GM12878 (cell line): ENCODE data around the gene NAV3. TPM values are rescaled to one million over a fixed set of nuclear protein-coding genes. Genes with fewer than 3 reads are reported as not detected.
A peak's percentile ranks its signal among the peaks of the same experiment; 100 is the strongest.

Experiments
- ATAC-seq: fragments of 200-7000 bp; cut with Tn5 transposase; 3 replicates; pipeline ENCODE4 v1.9.1; 2020; ENCODE audit warnings: mild to moderate bottlenecking, moderate library complexity
- BruUV-seq: library from RNA; stranded (reverse); fragments of 400-500 nt; replicated peaks from 2 replicates; lab custom pipeline; 2021; lab: Mats Ljungman, UMichigan
- CTCF ChIA-PET: fragments of 300-600 bp; sonication (Branson Sonifier 250); formaldehyde crosslinking; extraction: SDS; loops from one replicate; lab custom pipeline; 2021; ENCODE audit warnings: inconsistent platforms; lab: Yijun Ruan, JAX
- POLR2A ChIA-PET: fragments of 350-600 bp; formaldehyde crosslinking; extraction: SDS; loops from one replicate; lab custom pipeline; 2021; ENCODE audit warnings: inconsistent platforms; lab: Charles Lee
- RAD21 ChIA-PET: fragments of 300-600 bp; sonication (Branson Sonifier 250); formaldehyde crosslinking; loops from one replicate; lab custom pipeline; 2023; ENCODE audit warnings: antibody characterized with exemption; ENCODE audit not compliant: unreplicated experiment; lab: Charles Lee
- SMC1A ChIA-PET: fragments of 300-600 bp; sonication (Branson Sonifier 250); formaldehyde crosslinking; loops from one replicate; lab custom pipeline; 2023; ENCODE audit not compliant: unreplicated experiment, uncharacterized antibody; lab: Charles Lee
- DNase-seq: peaks from one replicate; pipeline ENCODE4 v3.0.0-alpha.2; 2011; ENCODE audit warnings: low read depth, low spot score
- FAIRE-seq: peaks from 3 replicates; lab custom pipeline; 2011; peaks lifted over from hg19 to GRCh38; lab: Jason Lieb, UNC
- H2AFZ ChIP-seq: 2 replicates; pipeline ENCODE4 v1.6.0; 2011; ENCODE audit warnings: low read depth, low read length, control low read depth; ENCODE audit not compliant: control insufficient read depth
- H3K27ac ChIP-seq: 2 replicates; pipeline ENCODE4 v1.5.1; 2011; ENCODE audit warnings: control low read depth; ENCODE audit not compliant: control insufficient read depth, insufficient read depth
- H3K27me3 ChIP-seq, 2 experiments: replicated peaks in 1 of 2; 2 replicates each; pipeline versions ENCODE4 v1.6.0 to v1.6.1; 2011; ENCODE audit warnings: low read length in 1 of 2; ENCODE audit not compliant: control insufficient read depth in 2 of 2, insufficient read depth in 2 of 2
- H3K36me3 ChIP-seq, 2 experiments: 2 replicates each; pipeline ENCODE4 v1.5.1; 2011; ENCODE audit warnings: low read length in 1 of 2; ENCODE audit not compliant: control insufficient read depth in 2 of 2, insufficient read depth in 2 of 2
- H3K4me1 ChIP-seq: 2 replicates; pipeline ENCODE4 v1.6.1; 2011; ENCODE audit warnings: mild to moderate bottlenecking, low read length, moderate library complexity, mixed read lengths; ENCODE audit not compliant: control insufficient read depth, insufficient read depth
- H3K4me2 ChIP-seq: 2 replicates; pipeline ENCODE4 v1.6.0; 2011; ENCODE audit warnings: control low read depth; ENCODE audit not compliant: control insufficient read depth, insufficient read depth
- H3K4me3 ChIP-seq: fragments of 200-600 bp; sonication (generic); 2 replicates; pipeline ENCODE4 v1.5.1; 2016
- H3K79me2 ChIP-seq: 2 replicates; pipeline ENCODE4 v1.6.0; 2011; ENCODE audit warnings: low read length; ENCODE audit not compliant: control insufficient read depth, insufficient read depth
- H3K9ac ChIP-seq: 2 replicates; pipeline ENCODE4 v1.8.0; 2011; ENCODE audit warnings: low read length, control low read depth, mixed read lengths; ENCODE audit not compliant: control insufficient read depth, insufficient read depth
- H3K9me3 ChIP-seq: replicated peaks from 3 replicates; pipeline ENCODE4 v1.5.1; 2011; ENCODE audit warnings: mild to moderate bottlenecking, low read length; ENCODE audit not compliant: control insufficient read depth, insufficient read depth
- H4K20me1 ChIP-seq: 2 replicates; pipeline ENCODE4 v1.6.0; 2011; ENCODE audit not compliant: control insufficient read depth, insufficient read depth
- CREB1 ChIP-seq: IDR thresholded peaks from 2 replicates; pipeline ENCODE4 v1.6.1; 2012; ENCODE audit warnings: low read depth, mild to moderate bottlenecking, inconsistent platforms
- HDAC2 ChIP-seq: fragments of 200-600 bp; sonication (generic); IDR thresholded peaks from 2 replicates; pipeline ENCODE4 v1.6.1; 2017
- MTA2 ChIP-seq: fragments of 450-650 bp; IDR thresholded peaks from 2 replicates; pipeline ENCODE4 v1.6.1; 2016; ENCODE audit warnings: low read depth, mild to moderate bottlenecking, moderate library complexity
- NBN ChIP-seq: fragments of 450-650 bp; IDR thresholded peaks from 2 replicates; pipeline ENCODE4 v1.6.1; 2016
- RUNX3 ChIP-seq: IDR thresholded peaks from 2 replicates; pipeline ENCODE4 v1.6.1; 2012; ENCODE audit warnings: low read length, inconsistent platforms
- SIX5 ChIP-seq: IDR thresholded peaks from 2 replicates; pipeline ENCODE4 v1.6.1; 2011; ENCODE audit warnings: mild to moderate bottlenecking, low read depth, low read length, moderate library complexity; ENCODE audit not compliant: severe bottlenecking
- SUZ12 ChIP-seq: fragments of 200-600 bp; sonication (generic); IDR thresholded peaks from one replicate; pipeline ENCODE4 v1.6.1; 2018; ENCODE audit warnings: antibody characterized with exemption, mild to moderate bottlenecking; ENCODE audit not compliant: unreplicated experiment
- whole genome bisulfite sequencing: methylation state at CpG from one replicate; pipeline ENCODE4 v1.1.6; 2016; ENCODE audit warnings: low lambda C conversion rate; ENCODE audit not compliant: insufficient replicate concordance, insufficient coverage; ENCODE audit errors: missing lambda C conversion rate; 5-methylcytosine and 5-hydroxymethylcytosine counted together
- in situ Hi-C: fragments of 300-500 bp; cut with MboI; formaldehyde crosslinking; loops from 9 replicates; pipeline ENCODE4 v1.14.3; 2018; ENCODE audit warnings: mixed read lengths
- intact Hi-C: fragments of 100-400 bp; cut with micrococcal nuclease; formaldehyde crosslinking; loops from one replicate; pipeline ENCODE4 v1.14.2; 2022; ENCODE audit not compliant: unreplicated experiment
- polyA plus RNA-seq, 11 experiments: library from polyadenylated mRNA; depleted of rRNA in 4 of 11; unstranded in 6 of 11; stranded (reverse) in 5 of 11; fragments of >200 nt; fragmentation: Nextera tagmentation in 4 of 11; fragmentation: Illumina TruSeq in 1 of 11; extraction: Ambion mirVana in 4 of 11; extraction: Trizol in 1 of 11; gene quantifications; 1 replicate in 1 of 11; 2 replicates in 10 of 11; pipeline versions ENCODE4 v1.2.1 to v1.2.3, GENCODE V29; 2011 to 2016; ENCODE audit warnings: inconsistent platforms in 2 of 11, missing spikeins in 2 of 11, low read depth in 1 of 11
- total RNA-seq, 4 experiments: library from RNA; depleted of rRNA in 3 of 4; stranded (reverse); fragments of >200 nt in 3 of 4; fragmentation: Illumina TruSeq in 1 of 4; extraction: Trizol in 1 of 4; gene quantifications; 2 replicates each; pipeline versions ENCODE4 v1.2.1 to v1.2.3, GENCODE V29; 2013 to 2021
- TF ChIP-seq, protein P1 (sequence below): IDR thresholded peaks from 2 replicates; pipeline ENCODE4 v1.6.1; 2012; ENCODE audit warnings: mild to moderate bottlenecking, low read depth, low read length
- TF ChIP-seq, protein P2 (sequence below): IDR thresholded peaks from 2 replicates; pipeline ENCODE4 v1.6.1; 2012; ENCODE audit warnings: low read depth, low read length, improper control_type of control experiment
- TF ChIP-seq, protein P3 (sequence below): fragments of 450-650 bp; IDR thresholded peaks from 2 replicates; pipeline ENCODE4 v1.6.1; 2017; ENCODE audit warnings: mild to moderate bottlenecking, moderate library complexity

The NAV3 gene
- total and polyA plus RNA-seq, 10 of the 15 experiments (the other 5 are each of a cell fraction or from before 2014, with no cell fraction given): 0.05 to 0.51 (median 0.22) TPM; not detected in 1

DNA sequence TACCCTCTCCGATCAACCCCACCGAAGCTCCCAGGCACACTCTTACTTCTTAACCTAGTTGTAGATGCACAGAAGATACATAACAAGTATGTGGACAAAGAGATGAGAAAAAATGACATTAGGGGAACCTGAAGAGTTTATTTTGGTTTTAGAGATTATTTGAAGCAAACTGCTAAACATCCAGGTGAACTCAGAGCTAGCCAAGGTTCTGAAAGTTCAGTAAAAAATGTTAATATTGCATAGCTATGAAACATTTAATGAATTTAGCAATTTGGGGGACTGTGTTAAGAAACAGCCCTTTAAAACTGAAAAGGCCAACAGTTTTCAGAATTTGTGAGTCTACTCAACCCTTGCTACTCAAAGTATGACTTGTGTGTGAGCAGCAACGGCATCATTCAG lies 174.4 kb downstream of the NAV3 start:
- ChIA-PET SMC1A (interaction anchor here (1.1 to 1.5 kb wide), 4 partner anchors 9 to 141 kb away, joined by 3 to 5 read pairs (median 4); no protein-coding TSS in a partner anchor), POLR2A (no interaction called here), CTCF (interaction anchor here (1.0 to 1.5 kb wide), 2 partner anchors 113 to 116 kb away, joined by 5 to 6 read pairs; no protein-coding TSS in a partner anchor), RAD21 (interaction anchor here (1.5 kb wide), 1 partner anchor 115 kb away, joined by 4 read pairs; no protein-coding TSS in a partner anchor)
- Histone ChIP-seq H3K4me2 (no peak overlapping the region), H3K27me3 (no peaks in the 10 kb centered on the region), H3K9me3 (no peaks in the 10 kb centered on the region), H3K36me3 (no peaks in the 10 kb centered on the region), H3K79me2 (no peaks in the 10 kb centered on the region), H3K9ac (no peak overlapping the region), H2AFZ (no peak overlapping the region), H3K4me1 (no peaks in the 10 kb centered on the region), H3K4me3 (no peak overlapping the region), H4K20me1 (no peaks in the 10 kb centered on the region), H3K27ac (no peak overlapping the region)
- in situ Hi-C loops: no loop called here
- DNase-seq: no peak
- no peak for FAIRE-seq
- ATAC-seq: no peak
- no TSS peak for BruUV-seq
- intact Hi-C loops: loop anchor here (10.0 kb wide), 1 partner anchor 1370 kb away; no protein-coding TSS in a partner anchor
- WGBS: 53% methylated on average over 3 of the region's 3 CpGs
- TF ChIP-seq HDAC2: no peak
- TF ChIP-seq, protein P1, sequence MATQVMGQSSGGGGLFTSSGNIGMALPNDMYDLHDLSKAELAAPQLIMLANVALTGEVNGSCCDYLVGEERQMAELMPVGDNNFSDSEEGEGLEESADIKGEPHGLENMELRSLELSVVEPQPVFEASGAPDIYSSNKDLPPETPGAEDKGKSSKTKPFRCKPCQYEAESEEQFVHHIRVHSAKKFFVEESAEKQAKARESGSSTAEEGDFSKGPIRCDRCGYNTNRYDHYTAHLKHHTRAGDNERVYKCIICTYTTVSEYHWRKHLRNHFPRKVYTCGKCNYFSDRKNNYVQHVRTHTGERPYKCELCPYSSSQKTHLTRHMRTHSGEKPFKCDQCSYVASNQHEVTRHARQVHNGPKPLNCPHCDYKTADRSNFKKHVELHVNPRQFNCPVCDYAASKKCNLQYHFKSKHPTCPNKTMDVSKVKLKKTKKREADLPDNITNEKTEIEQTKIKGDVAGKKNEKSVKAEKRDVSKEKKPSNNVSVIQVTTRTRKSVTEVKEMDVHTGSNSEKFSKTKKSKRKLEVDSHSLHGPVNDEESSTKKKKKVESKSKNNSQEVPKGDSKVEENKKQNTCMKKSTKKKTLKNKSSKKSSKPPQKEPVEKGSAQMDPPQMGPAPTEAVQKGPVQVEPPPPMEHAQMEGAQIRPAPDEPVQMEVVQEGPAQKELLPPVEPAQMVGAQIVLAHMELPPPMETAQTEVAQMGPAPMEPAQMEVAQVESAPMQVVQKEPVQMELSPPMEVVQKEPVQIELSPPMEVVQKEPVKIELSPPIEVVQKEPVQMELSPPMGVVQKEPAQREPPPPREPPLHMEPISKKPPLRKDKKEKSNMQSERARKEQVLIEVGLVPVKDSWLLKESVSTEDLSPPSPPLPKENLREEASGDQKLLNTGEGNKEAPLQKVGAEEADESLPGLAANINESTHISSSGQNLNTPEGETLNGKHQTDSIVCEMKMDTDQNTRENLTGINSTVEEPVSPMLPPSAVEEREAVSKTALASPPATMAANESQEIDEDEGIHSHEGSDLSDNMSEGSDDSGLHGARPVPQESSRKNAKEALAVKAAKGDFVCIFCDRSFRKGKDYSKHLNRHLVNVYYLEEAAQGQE: peak; percentile 59

DNA sequence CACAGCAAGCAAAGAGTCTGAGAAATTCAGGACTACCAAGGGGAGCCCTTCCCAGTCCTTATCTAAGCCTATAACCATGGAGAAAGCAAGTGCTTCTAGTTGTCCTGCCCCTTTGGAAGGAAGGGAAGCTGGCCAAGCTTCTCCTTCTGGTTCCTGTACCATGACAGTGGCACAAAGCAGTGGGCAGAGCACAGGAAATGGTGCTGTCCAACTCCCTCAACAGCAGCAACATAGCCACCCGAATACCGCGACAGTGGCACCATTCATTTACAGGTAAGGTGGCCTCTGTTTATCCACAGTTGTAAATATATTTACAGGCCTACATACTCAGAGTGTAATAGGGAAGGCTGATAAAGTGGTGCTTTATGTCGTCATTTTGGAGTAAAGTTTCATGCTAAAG lies 176.5 kb downstream of the NAV3 start:
- Histone ChIP-seq H3K27ac (no peak overlapping the region), H3K9ac (no peak overlapping the region), H3K36me3 (no peaks in the 10 kb centered on the region), H2AFZ (no peak overlapping the region), H3K4me1 (no peaks in the 10 kb centered on the region), H3K4me3 (no peak overlapping the region), H3K9me3 (no peaks in the 10 kb centered on the region), H3K27me3 (no peaks in the 10 kb centered on the region), H3K4me2 (no peak overlapping the region), H4K20me1 (no peaks in the 10 kb centered on the region), H3K79me2 (no peaks in the 10 kb centered on the region)
- CTCF ChIA-PET: interaction anchor here (0.6 to 0.9 kb wide), 3 partner anchors 69 to 274 kb away, joined by 3 read pairs; no protein-coding TSS in a partner anchor
- no peak for FAIRE-seq
- SMC1A ChIA-PET: no interaction called here
- ATAC-seq: no peak
- BruUV-seq: no TSS peak
- RAD21 ChIA-PET: no interaction called here
- POLR2A ChIA-PET: no interaction called here
- intact Hi-C loops: loop anchor here (10.0 kb wide), 1 partner anchor 1368 kb away; no protein-coding TSS in a partner anchor
- WGBS: 70% methylated on average over 4 of the region's 4 CpGs
- DNase-seq: no peak
- in situ Hi-C loops: no loop called here
- TF ChIP-seq RUNX3 (no peak), NBN (no peak), MTA2 (no peak), SIX5 (no peak), SUZ12 (no peak), CREB1 (no peak)
- TF ChIP-seq, protein P2, sequence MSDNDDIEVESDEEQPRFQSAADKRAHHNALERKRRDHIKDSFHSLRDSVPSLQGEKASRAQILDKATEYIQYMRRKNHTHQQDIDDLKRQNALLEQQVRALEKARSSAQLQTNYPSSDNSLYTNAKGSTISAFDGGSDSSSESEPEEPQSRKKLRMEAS: no peak
- TF ChIP-seq, protein P3, sequence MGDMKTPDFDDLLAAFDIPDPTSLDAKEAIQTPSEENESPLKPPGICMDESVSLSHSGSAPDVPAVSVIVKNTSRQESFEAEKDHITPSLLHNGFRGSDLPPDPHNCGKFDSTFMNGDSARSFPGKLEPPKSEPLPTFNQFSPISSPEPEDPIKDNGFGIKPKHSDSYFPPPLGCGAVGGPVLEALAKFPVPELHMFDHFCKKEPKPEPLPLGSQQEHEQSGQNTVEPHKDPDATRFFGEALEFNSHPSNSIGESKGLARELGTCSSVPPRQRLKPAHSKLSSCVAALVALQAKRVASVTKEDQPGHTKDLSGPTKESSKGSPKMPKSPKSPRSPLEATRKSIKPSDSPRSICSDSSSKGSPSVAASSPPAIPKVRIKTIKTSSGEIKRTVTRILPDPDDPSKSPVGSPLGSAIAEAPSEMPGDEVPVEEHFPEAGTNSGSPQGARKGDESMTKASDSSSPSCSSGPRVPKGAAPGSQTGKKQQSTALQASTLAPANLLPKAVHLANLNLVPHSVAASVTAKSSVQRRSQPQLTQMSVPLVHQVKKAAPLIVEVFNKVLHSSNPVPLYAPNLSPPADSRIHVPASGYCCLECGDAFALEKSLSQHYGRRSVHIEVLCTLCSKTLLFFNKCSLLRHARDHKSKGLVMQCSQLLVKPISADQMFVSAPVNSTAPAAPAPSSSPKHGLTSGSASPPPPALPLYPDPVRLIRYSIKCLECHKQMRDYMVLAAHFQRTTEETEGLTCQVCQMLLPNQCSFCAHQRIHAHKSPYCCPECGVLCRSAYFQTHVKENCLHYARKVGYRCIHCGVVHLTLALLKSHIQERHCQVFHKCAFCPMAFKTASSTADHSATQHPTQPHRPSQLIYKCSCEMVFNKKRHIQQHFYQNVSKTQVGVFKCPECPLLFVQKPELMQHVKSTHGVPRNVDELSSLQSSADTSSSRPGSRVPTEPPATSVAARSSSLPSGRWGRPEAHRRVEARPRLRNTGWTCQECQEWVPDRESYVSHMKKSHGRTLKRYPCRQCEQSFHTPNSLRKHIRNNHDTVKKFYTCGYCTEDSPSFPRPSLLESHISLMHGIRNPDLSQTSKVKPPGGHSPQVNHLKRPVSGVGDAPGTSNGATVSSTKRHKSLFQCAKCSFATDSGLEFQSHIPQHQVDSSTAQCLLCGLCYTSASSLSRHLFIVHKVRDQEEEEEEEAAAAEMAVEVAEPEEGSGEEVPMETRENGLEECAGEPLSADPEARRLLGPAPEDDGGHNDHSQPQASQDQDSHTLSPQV: no peak
